Pancreas (tissue), 10 donors: ENCODE data around the gene CCSER2. TPM values are rescaled to one million over a fixed set of nuclear protein-coding genes. Genes with fewer than 3 reads are reported as not detected.

Experiments used
- ATAC-seq, 4 donors: fragments of 200-7000 bp; cut with Tn5 transposase; one replicate each; pipeline versions ENCODE4 v1.8.0 to v1.9.1; 2020; ENCODE audit warnings: mild to moderate bottlenecking in 4 of 4, moderate library complexity in 4 of 4
- DNase-seq, 6 donors: peaks; one replicate each; pipeline ENCODE4 v3.0.0-alpha.2; 2020
- FAIRE-seq: peaks from 2 replicates; lab custom pipeline; 2012; peaks lifted over from hg19 to GRCh38; lab: Jason Lieb, UNC
- H3K27ac ChIP-seq, 4 donors: fragments of 200-600 bp; sonication (generic); 1 replicate in 3 of 4; 2 replicates in 1 of 4; pipeline versions ENCODE4 v1.5.0 to v1.8.0; 2020
- H3K27me3 ChIP-seq, 4 donors: fragments of 200-600 bp; one replicate each; pipeline ENCODE4 v1.8.0; 2021
- H3K36me3 ChIP-seq, 3 donors: fragments of 200-600 bp; sonication (generic) in 1 of 3; one replicate each; pipeline versions ENCODE4 v1.5.0 to v1.8.0; 2020 to 2021
- H3K4me1 ChIP-seq, 3 donors: fragments of 200-600 bp; one replicate each; pipeline ENCODE4 v1.8.0; 2021
- H3K4me3 ChIP-seq, 4 donors: fragments of 200-600 bp; sonication (generic) in 2 of 4; one replicate each; pipeline versions ENCODE4 v1.5.0 to v1.8.0; 2020 to 2021
- H3K9me3 ChIP-seq, 4 donors: fragments of 200-600 bp; one replicate each; pipeline ENCODE4 v1.8.0; 2021
- CTCF ChIP-seq, 4 donors: fragments of 200-600 bp; sonication (generic) in 3 of 4; IDR thresholded peaks; one replicate each; pipeline versions ENCODE4 v1.5.0 to v1.8.0; 2021; ENCODE audit warnings: antibody characterized with exemption in 4 of 4
- WGBS, 2 donors: extraction: QIAGEN DNeasy Blood & Tissue Kit; methylation state at CpG; one replicate each; pipeline ENCODE4 v1.1.7; 2013; 5-methylcytosine and 5-hydroxymethylcytosine counted together
- intact Hi-C, 3 donors: fragments of 100-400 bp; cut with DNase I; formaldehyde crosslinking; loops; one replicate each; pipeline versions ENCODE4 v1.11.1 to v1.14.2; 2022
- polyA plus RNA-seq, 2 donors: library from polyadenylated mRNA; stranded (reverse); fragments of 200-250 nt; gene quantifications; one replicate each; pipeline ENCODE4 v1.2.3, GENCODE V29; 2013
- total RNA-seq, 6 donors: library from RNA; stranded (reverse); fragmentation: NEBNext Ultra II Directional in 4 of 6; extraction: Animal tissue kit (Norgen Biotek cat#: 25700) in 4 of 6; gene quantifications; one replicate each; pipeline versions ENCODE4 v1.2.1 to v1.2.4, GENCODE V29; 2021 to 2023
- donor health status: healthy with polysubstance abuse.
- donor health status: DM: no; HTN: no; CAD: no; lungs with moderate emphysema.
- donor health status: DM: no; HTN: no; CAD: no.
- donor health status: control.
- donor health status: control.
- donor health status: Bipolar disorder and iron deficiency.
- donor health status: DM: yes; HTN: yes; CAD: no.
- donor health status: DM: no; HTN: no; CAD: no.
- donor health status: DM: no; HTN: no; CAD: no.
- donor health status: DM: yes; HTN: yes; CAD: no.

Gene CCSER2
- total and polyA plus RNA-seq, 8 donors: 3.5 to 25.6 (median 21.8) TPM

GRCh38 chr10:84562592-84562991, 234.2 kb downstream of the CCSER2 start:
- intact Hi-C loops: no loop called here
- FAIRE-seq: no peak
- 68 to 80% methylated on average over 6 of the region's 6 CpGs for WGBS, 2 donors

GRCh38 chr10:84563355-84563754, 235.0 kb downstream of the CCSER2 start:
- Histone ChIP-seq H3K27ac (no peak overlapping the region), H3K36me3 (no peaks in the 10 kb centered on the region), H3K27me3 (no peaks in the 10 kb centered on the region), H3K4me1 (no peaks in the 10 kb centered on the region), H3K9me3 (no peaks in the 10 kb centered on the region), H3K4me3 (no peak overlapping the region)
- intact Hi-C loops: no loop called here
- ATAC-seq: no peak
- no peak for TF ChIP-seq CTCF (IDR thresholded peaks at IDR 0.05)
- FAIRE-seq: no peak
- WGBS, 2 donors: 42 to 49% methylated on average over 5 of the region's 5 CpGs
- DNase-seq: no peak

More at GRCh38 chr10:84562592-84562991, 234.2 kb downstream of the CCSER2 start:
- Histone ChIP-seq H3K4me1 (no peaks in the 10 kb centered on the region), H3K36me3 (no peaks in the 10 kb centered on the region), H3K4me3 (no peak overlapping the region), H3K27ac (no peak overlapping the region), H3K27me3 (no peaks in the 10 kb centered on the region), H3K9me3 (no peaks in the 10 kb centered on the region)
- ATAC-seq (no peak), DNase-seq (no peak)
- TF ChIP-seq CTCF (IDR thresholded peaks at IDR 0.05): no peak

- 37 to 57% methylated on average over 4 of the region's 4 CpGs for WGBS, 2 donors
- Histone ChIP-seq H3K4me1 (no peaks in the 10 kb centered on the region), H3K9me3 (no peaks in the 10 kb centered on the region), H3K4me3 (no peak overlapping the region), H3K27ac (no peak overlapping the region), H3K27me3 (no peaks in the 10 kb centered on the region), H3K36me3 (no peaks in the 10 kb centered on the region)
- FAIRE-seq (no peak), DNase-seq (no peak), ATAC-seq (no peak)
- no peak for TF ChIP-seq CTCF (IDR thresholded peaks at IDR 0.05)
- intact Hi-C loops: no loop called here
These were observed 235.5 kb downstream of the CCSER2 start for GRCh38 chr10:84563868-84564267.

- WGBS, 2 donors: 43 to 54% methylated on average over 6 of the region's 6 CpGs
- no peak overlapping the region for H3K27ac ChIP-seq
- no peaks in the 10 kb centered on the region for H3K4me1 ChIP-seq
- H3K36me3 ChIP-seq: no peaks in the 10 kb centered on the region
- DNase-seq: no peak
- H3K9me3 ChIP-seq: no peaks in the 10 kb centered on the region
- no peak for TF ChIP-seq CTCF (IDR thresholded peaks at IDR 0.05)
- no peak for FAIRE-seq
- no peak for ATAC-seq
- H3K27me3 ChIP-seq: no peaks in the 10 kb centered on the region
- intact Hi-C loops: no loop called here
- no peak overlapping the region for H3K4me3 ChIP-seq
These were observed 237.6 kb downstream of the CCSER2 start for GRCh38 chr10:84565881-84566582.

GRCh38 chr10:84567133-84567532, 238.7 kb downstream of the CCSER2 start:
- Histone ChIP-seq H3K4me3 (no peak overlapping the region), H3K36me3 (no peaks in the 10 kb centered on the region), H3K27me3 (no peaks in the 10 kb centered on the region), H3K9me3 (no peaks in the 10 kb centered on the region), H3K27ac (no peak overlapping the region), H3K4me1 (no peaks in the 10 kb centered on the region)
- no peak for FAIRE-seq
- no peak for ATAC-seq
- intact Hi-C loops: no loop called here
- no peak for DNase-seq
- TF ChIP-seq CTCF (IDR thresholded peaks at IDR 0.05): no peak
- 29 to 55% methylated on average over 2 of the region's 2 CpGs for WGBS, 2 donors
